ENCODE measurements around the gene PGBD4. TPM values are rescaled to one million over a fixed set of nuclear protein-coding genes. Genes with fewer than 3 reads are reported as not detected.

Gene PGBD4
- total RNA-seq, 5 donors from 2014 or later (not counting 1 experiment from before 2014, with no cell fraction given): 3.1 to 4.0 (median 3.7) TPM

- no peaks in the 10 kb centered on the region for H3K9me3 Mint-ChIP-seq
- Histone ChIP-seq H3K9me3 (no peaks in the 10 kb centered on the region), H3K36me3 (ENCODE audit: control insufficient read depth in 2 of 2, extremely low read depth in 1 of 2, insufficient read depth in 1 of 2, low read length in 1 of 2) (no peaks in the 10 kb centered on the region), H3K4me3 (ENCODE audit: control insufficient read depth in 1 of 2, extremely low read depth in 1 of 2, low read length in 1 of 2) (no peak overlapping the region), H3K27me3 (replicated peaks in 1 of 2; ENCODE audit: control insufficient read depth in 2 of 2, extremely low read depth in 1 of 2, insufficient read depth in 2 of 2, low read length in 1 of 2) (no peaks in the 10 kb centered on the region), H3K27ac (ENCODE audit: low read length) (no peak overlapping the region), H3K4me1 (ENCODE audit: control insufficient read depth in 1 of 2, extremely low read depth in 1 of 2, insufficient read depth in 2 of 2, low read length in 2 of 2) (no peaks in the 10 kb centered on the region)
- H3K36me3 Mint-ChIP-seq: no peaks in the 10 kb centered on the region
- H3K27ac Mint-ChIP-seq: no peak overlapping the region
- H3K4me3 Mint-ChIP-seq: no peak overlapping the region
- no peak for ATAC-seq (replicated peaks in 1 of 4)
- H3K4me1 Mint-ChIP-seq: peaks cover 0 to 7% (median 3%) of the 10 kb centered on the region in 3 donors
- no peaks in the 10 kb centered on the region for H3K27me3 Mint-ChIP-seq
- no peak for DNase-seq
- ChIA-PET POLR2A (no interaction called here), CTCF (interaction anchor here in 1 of 2 donors (1.0 kb wide), 1 partner anchor 523 kb away, joined by 3 read pairs; no protein-coding TSS in a partner anchor)
- no CpG with 5 or more reads among the region's 1 CpG for WGBS (ENCODE audit: insufficient coverage)
Observed at GRCh38 chr15:34064438-34064837, 37.4 kb upstream of the PGBD4 start.

GRCh38 chr15:34065261-34065660, 36.6 kb upstream of the PGBD4 start:
- peak overlapping the region in 1 of 2 donors; percentile 11 for H3K27ac Mint-ChIP-seq
- Histone ChIP-seq H3K27ac (ENCODE audit: low read length) (no peak overlapping the region), H3K9me3 (no peaks in the 10 kb centered on the region), H3K27me3 (replicated peaks in 1 of 2; ENCODE audit: control insufficient read depth in 2 of 2, extremely low read depth in 1 of 2, insufficient read depth in 2 of 2, low read length in 1 of 2) (no peaks in the 10 kb centered on the region), H3K4me3 (ENCODE audit: control insufficient read depth in 1 of 2, extremely low read depth in 1 of 2, low read length in 1 of 2) (no peak overlapping the region), H3K4me1 (ENCODE audit: control insufficient read depth in 1 of 2, extremely low read depth in 1 of 2, insufficient read depth in 2 of 2, low read length in 2 of 2) (no peaks in the 10 kb centered on the region), H3K36me3 (ENCODE audit: control insufficient read depth in 2 of 2, extremely low read depth in 1 of 2, insufficient read depth in 1 of 2, low read length in 1 of 2) (no peaks in the 10 kb centered on the region)
- no peak for ATAC-seq (replicated peaks in 1 of 4)
- H3K36me3 Mint-ChIP-seq: no peaks in the 10 kb centered on the region
- DNase-seq: no peak
- POLR2A ChIA-PET: interaction anchor here in 1 of 2 donors (0.6 kb wide), 1 partner anchor 38 kb away, joined by 4 read pairs; no protein-coding TSS in a partner anchor
- no peak overlapping the region for H3K4me3 Mint-ChIP-seq
- CTCF ChIA-PET: interaction anchor here in 1 of 2 donors (0.8 to 1.0 kb wide), 2 partner anchors 145 to 522 kb away, joined by 3 read pairs; partner anchors contain the start of gene KATNBL1
- H3K27me3 Mint-ChIP-seq: no peaks in the 10 kb centered on the region
- H3K4me1 Mint-ChIP-seq: peaks cover 0 to 7% (median 3%) of the 10 kb centered on the region in 3 donors
- WGBS (ENCODE audit: insufficient coverage): no CpG with 5 or more reads among the region's 3 CpGs
- H3K9me3 Mint-ChIP-seq: no peaks in the 10 kb centered on the region

- H3K9me3 ChIP-seq: no peaks in the 10 kb centered on the region
- no peak overlapping the region for H3K27ac Mint-ChIP-seq
- ChIA-PET CTCF (interaction anchor here in 1 of 2 donors (0.8 kb wide), 1 partner anchor 144 kb away, joined by 3 read pairs; the partner anchor contains the start of gene KATNBL1), POLR2A (no interaction called here)
- H3K36me3 Mint-ChIP-seq: no peaks in the 10 kb centered on the region
- no peaks in the 10 kb centered on the region for H3K27me3 ChIP-seq (replicated peaks in 1 of 2; ENCODE audit: control insufficient read depth in 2 of 2, extremely low read depth in 1 of 2, insufficient read depth in 2 of 2, low read length in 1 of 2)
- H3K4me1 Mint-ChIP-seq: peaks cover 0 to 7% (median 3%) of the 10 kb centered on the region in 3 donors
- H3K4me3 Mint-ChIP-seq: no peak overlapping the region
- no peak overlapping the region for H3K4me3 ChIP-seq (ENCODE audit: control insufficient read depth in 1 of 2, extremely low read depth in 1 of 2, low read length in 1 of 2)
- WGBS (ENCODE audit: insufficient coverage): 97% methylated on average over 7 of the region's 8 CpGs
- no peaks in the 10 kb centered on the region for H3K27me3 Mint-ChIP-seq
- no peaks in the 10 kb centered on the region for H3K4me1 ChIP-seq (ENCODE audit: control insufficient read depth in 1 of 2, extremely low read depth in 1 of 2, insufficient read depth in 2 of 2, low read length in 2 of 2)
- no peaks in the 10 kb centered on the region for H3K36me3 ChIP-seq (ENCODE audit: control insufficient read depth in 2 of 2, extremely low read depth in 1 of 2, insufficient read depth in 1 of 2, low read length in 1 of 2)
- no peak for ATAC-seq (replicated peaks in 1 of 4)
- no peak overlapping the region for H3K27ac ChIP-seq (ENCODE audit: low read length)
- DNase-seq: no peak
- H3K9me3 Mint-ChIP-seq: no peaks in the 10 kb centered on the region
Observed at GRCh38 chr15:34065941-34066340, 35.9 kb upstream of the PGBD4 start.

- Histone ChIP-seq H3K36me3 (ENCODE audit: control insufficient read depth in 2 of 2, extremely low read depth in 1 of 2, insufficient read depth in 1 of 2, low read length in 1 of 2) (no peaks in the 10 kb centered on the region), H3K9me3 (no peaks in the 10 kb centered on the region), H3K4me1 (ENCODE audit: control insufficient read depth in 1 of 2, extremely low read depth in 1 of 2, insufficient read depth in 2 of 2, low read length in 2 of 2) (no peaks in the 10 kb centered on the region), H3K4me3 (ENCODE audit: control insufficient read depth in 1 of 2, extremely low read depth in 1 of 2, low read length in 1 of 2) (no peak overlapping the region), H3K27ac (ENCODE audit: low read length) (no peak overlapping the region), H3K27me3 (replicated peaks in 1 of 2; ENCODE audit: control insufficient read depth in 2 of 2, extremely low read depth in 1 of 2, insufficient read depth in 2 of 2, low read length in 1 of 2) (no peaks in the 10 kb centered on the region)
- Mint-ChIP-seq H3K27me3 (no peaks in the 10 kb centered on the region), H3K9me3 (no peaks in the 10 kb centered on the region), H3K27ac (no peak overlapping the region), H3K36me3 (peaks cover 5% of the 10 kb centered on the region), H3K4me1 (no peaks in the 10 kb centered on the region), H3K4me3 (no peak overlapping the region)
- ChIA-PET CTCF (interaction anchor here in 1 of 2 donors (0.5 kb wide), 1 partner anchor 28 kb away, joined by 5 read pairs; no protein-coding TSS in a partner anchor), POLR2A (no interaction called here)
- no CpG with 5 or more reads among the region's 6 CpGs for WGBS (ENCODE audit: insufficient coverage)
- no peak for DNase-seq
- ATAC-seq (replicated peaks in 1 of 4): no peak
Observed at GRCh38 chr15:34070003-34070402, 31.9 kb upstream of the PGBD4 start.

- H3K27ac ChIP-seq (ENCODE audit: low read length): no peak overlapping the region
- peaks cover 0 to 3% of the 10 kb centered on the region in 2 donors for H3K36me3 ChIP-seq (ENCODE audit: control insufficient read depth in 2 of 2, extremely low read depth in 1 of 2, insufficient read depth in 1 of 2, low read length in 1 of 2)
- POLR2A ChIA-PET: no interaction called here
- WGBS (ENCODE audit: insufficient coverage): 100% methylated on average over 4 of the region's 4 CpGs
- H3K27me3 ChIP-seq (replicated peaks in 1 of 2; ENCODE audit: control insufficient read depth in 2 of 2, extremely low read depth in 1 of 2, insufficient read depth in 2 of 2, low read length in 1 of 2): no peaks in the 10 kb centered on the region
- no peak overlapping the region for H3K27ac Mint-ChIP-seq
- no peaks in the 10 kb centered on the region for H3K4me1 Mint-ChIP-seq
- peaks cover 25% of the 10 kb centered on the region for H3K36me3 Mint-ChIP-seq
- CTCF ChIA-PET: no interaction called here
- no peak overlapping the region for H3K4me3 Mint-ChIP-seq
- ATAC-seq (replicated peaks in 1 of 4) (no peak), DNase-seq (no peak)
- no peak overlapping the region for H3K4me3 ChIP-seq (ENCODE audit: control insufficient read depth in 1 of 2, extremely low read depth in 1 of 2, low read length in 1 of 2)
- no peaks in the 10 kb centered on the region for H3K9me3 Mint-ChIP-seq
- H3K9me3 ChIP-seq: no peaks in the 10 kb centered on the region
- H3K27me3 Mint-ChIP-seq: no peaks in the 10 kb centered on the region
- H3K4me1 ChIP-seq (ENCODE audit: control insufficient read depth in 1 of 2, extremely low read depth in 1 of 2, insufficient read depth in 2 of 2, low read length in 2 of 2): no peaks in the 10 kb centered on the region
Observed at GRCh38 chr15:34076785-34077184, 25.1 kb upstream of the PGBD4 start.

GRCh38 chr15:34078900-34079299, 23.0 kb upstream of the PGBD4 start:
- H3K27ac Mint-ChIP-seq: no peak overlapping the region
- H3K27me3 Mint-ChIP-seq: no peaks in the 10 kb centered on the region
- H3K27ac ChIP-seq (ENCODE audit: low read length): no peak overlapping the region
- H3K4me1 ChIP-seq (ENCODE audit: control insufficient read depth in 1 of 2, extremely low read depth in 1 of 2, insufficient read depth in 2 of 2, low read length in 2 of 2): no peaks in the 10 kb centered on the region
- CTCF ChIA-PET: interaction anchor here (0.6 to 1.2 kb wide), 3 partner anchors 16 to 131 kb away, joined by 3 to 5 read pairs (median 3); partner anchors contain the start of gene KATNBL1 (in 1 of the 2)
- no peak for DNase-seq
- no peak for ATAC-seq (replicated peaks in 1 of 4)
- peaks cover 36% of the 10 kb centered on the region for H3K36me3 Mint-ChIP-seq
- H3K4me3 Mint-ChIP-seq: no peak overlapping the region
- H3K4me3 ChIP-seq (ENCODE audit: control insufficient read depth in 1 of 2, extremely low read depth in 1 of 2, low read length in 1 of 2): no peak overlapping the region
- no peaks in the 10 kb centered on the region for H3K4me1 Mint-ChIP-seq
- POLR2A ChIA-PET: no interaction called here
- no peaks in the 10 kb centered on the region for H3K9me3 ChIP-seq
- H3K27me3 ChIP-seq (replicated peaks in 1 of 2; ENCODE audit: control insufficient read depth in 2 of 2, extremely low read depth in 1 of 2, insufficient read depth in 2 of 2, low read length in 1 of 2): no peaks in the 10 kb centered on the region
- peaks cover 0 to 11% of the 10 kb centered on the region in 2 donors for H3K36me3 ChIP-seq (ENCODE audit: control insufficient read depth in 2 of 2, extremely low read depth in 1 of 2, insufficient read depth in 1 of 2, low read length in 1 of 2)
- no peaks in the 10 kb centered on the region for H3K9me3 Mint-ChIP-seq
- WGBS (ENCODE audit: insufficient coverage): 100% methylated on average over 2 of the region's 3 CpGs

Data from T-cell (primary cell).